H1 (cell line): ENCODE data around the gene TRIM41. TPM values are rescaled to one million over a fixed set of nuclear protein-coding genes. Genes with fewer than 3 reads are reported as not detected.

Source experiments
- CTCF ChIA-PET: fragments of 300-600 bp; sonication (Branson Sonifier 250); formaldehyde crosslinking; loops from one replicate; lab custom pipeline; 2021; ENCODE audit not compliant: partially characterized antibody; lab: Charles Lee
- POLR2A ChIA-PET: fragments of 300-600 bp; sonication (Branson Sonifier 250); formaldehyde crosslinking; loops from one replicate; lab custom pipeline; 2021; ENCODE audit warnings: inconsistent platforms; ENCODE audit not compliant: partially characterized antibody; lab: Charles Lee
- DNase-seq, 2 experiments: peaks; one replicate each; pipeline versions ENCODE4 v3.0.0 to v3.0.0-alpha.2; 2010 to 2022; ENCODE audit warnings: low spot score in 2 of 2, low read depth in 1 of 2, mixed read lengths in 1 of 2
- FAIRE-seq: peaks from 2 replicates; lab custom pipeline; 2011; peaks lifted over from hg19 to GRCh38; lab: Jason Lieb, UNC
- H2AFZ ChIP-seq: 2 replicates; pipeline ENCODE4 v1.8.1; 2012; ENCODE audit warnings: low read length, inconsistent platforms
- H2AK5ac ChIP-seq: 2 replicates; pipeline ENCODE4 v1.6.1; 2013; ENCODE audit warnings: low read depth, low read length
- H2BK120ac ChIP-seq: replicated peaks from 2 replicates; pipeline ENCODE3; 2013; ENCODE audit warnings: low read depth, low read length, inconsistent platforms
- H2BK12ac ChIP-seq: 2 replicates; pipeline ENCODE4 v1.6.1; 2013; ENCODE audit warnings: low read depth, low read length
- H2BK15ac ChIP-seq: 2 replicates; pipeline ENCODE4 v1.6.1; 2013; ENCODE audit warnings: low read length
- H2BK20ac ChIP-seq: 2 replicates; pipeline ENCODE4 v1.6.1; 2013; ENCODE audit warnings: low read length
- H2BK5ac ChIP-seq: 2 replicates; pipeline ENCODE4 v1.6.1; 2013; ENCODE audit warnings: low read depth, low read length
- H3K14ac ChIP-seq: 2 replicates; pipeline ENCODE4 v1.6.1; 2013; ENCODE audit warnings: inconsistent platforms; ENCODE audit not compliant: insufficient read length
- H3K18ac ChIP-seq: 2 replicates; pipeline ENCODE4 v1.6.1; 2013; ENCODE audit warnings: low read length; ENCODE audit errors: extremely low read depth
- H3K23ac ChIP-seq: 2 replicates; pipeline ENCODE4 v1.6.1; 2013; ENCODE audit warnings: inconsistent platforms; ENCODE audit not compliant: insufficient read length
- H3K23me2 ChIP-seq: 2 replicates; pipeline ENCODE4 v1.6.1; 2013; ENCODE audit warnings: low read depth, low read length
- H3K27ac ChIP-seq: 2 replicates; pipeline ENCODE4 v1.6.1; 2011; ENCODE audit warnings: low read depth, low read length, inconsistent platforms
- H3K27me3 ChIP-seq, 4 experiments: replicated peaks in 1 of 4; 1 replicate in 1 of 4; 2 replicates in 3 of 4; pipeline versions ENCODE4 v1.6.1 to v1.8.1; 2011 to 2013; ENCODE audit warnings: low read length in 3 of 4, mild to moderate bottlenecking in 3 of 4, inconsistent platforms in 2 of 4, mixed read lengths in 2 of 4, moderate library complexity in 1 of 4; ENCODE audit not compliant: control insufficient read depth in 3 of 4, insufficient read depth in 3 of 4; ENCODE audit errors: extremely low read depth in 1 of 4
- H3K36me3 ChIP-seq, 4 experiments: 2 replicates each; pipeline versions ENCODE4 v1.6.1 to v1.8.1; 2011 to 2013; ENCODE audit warnings: mild to moderate bottlenecking in 4 of 4, low read length in 3 of 4, moderate library complexity in 2 of 4, control low read depth in 1 of 4, inconsistent platforms in 1 of 4; ENCODE audit not compliant: insufficient read depth in 4 of 4, control insufficient read depth in 2 of 4
- H3K4ac ChIP-seq: replicated peaks from 2 replicates; pipeline ENCODE3; 2013; ENCODE audit warnings: low read length, low read depth, mixed read lengths, inconsistent platforms; ENCODE audit not compliant: insufficient read length
- H3K4me1 ChIP-seq, 4 experiments: replicated peaks in 1 of 4; 1 replicate in 1 of 4; 2 replicates in 3 of 4; pipeline versions ENCODE4 v1.6.1 to v1.8.1; 2011 to 2013; ENCODE audit warnings: low read length in 3 of 4, inconsistent platforms in 2 of 4, mixed read lengths in 1 of 4; ENCODE audit not compliant: insufficient read depth in 4 of 4, control insufficient read depth in 3 of 4
- H3K4me2 ChIP-seq, 2 experiments: 2 replicates each; pipeline versions ENCODE4 v1.6.1 to v1.8.1; 2011 to 2013; ENCODE audit warnings: low read depth in 2 of 2, low read length in 2 of 2, control low read depth in 1 of 2, inconsistent platforms in 1 of 2, mild to moderate bottlenecking in 1 of 2; ENCODE audit not compliant: insufficient read depth in 1 of 2
- H3K4me3 ChIP-seq, 4 experiments: fragments of 200-600, 300-600 bp in 1 of 4; sonication (generic), shearing (Covaris generic), sonication (Bioruptor Twin) in 1 of 4; 2 replicates each; pipeline versions ENCODE4 v1.5.1 to v1.8.1; 2011 to 2016; ENCODE audit warnings: low read length in 4 of 4, low read depth in 3 of 4, control low read depth in 2 of 4, inconsistent platforms in 2 of 4, mild to moderate bottlenecking in 2 of 4, mixed read lengths in 1 of 4, moderate library complexity in 1 of 4; ENCODE audit not compliant: insufficient read depth in 2 of 4; ENCODE audit errors: extremely low read depth in 1 of 4
- H3K56ac ChIP-seq: replicated peaks from 2 replicates; pipeline ENCODE3; 2013; ENCODE audit warnings: low read depth, mild to moderate bottlenecking, mixed read lengths, low read length, inconsistent platforms; ENCODE audit not compliant: insufficient read length
- H3K79me1 ChIP-seq: 2 replicates; pipeline ENCODE4 v1.6.1; 2013; ENCODE audit warnings: low read depth, low read length, control low read depth
- H3K79me2 ChIP-seq, 2 experiments: 2 replicates each; pipeline versions ENCODE4 v1.6.1 to v1.8.1; 2012 to 2013; ENCODE audit warnings: low read length in 2 of 2, mild to moderate bottlenecking in 2 of 2, inconsistent platforms in 1 of 2; ENCODE audit not compliant: insufficient read depth in 2 of 2, control insufficient read depth in 1 of 2
- H3K9ac ChIP-seq, 4 experiments: replicated peaks in 1 of 4; 1 replicate in 1 of 4; 2 replicates in 3 of 4; pipeline versions ENCODE4 v1.6.1 to v1.8.1; 2011 to 2013; ENCODE audit warnings: low read depth in 3 of 4, low read length in 3 of 4, control low read depth in 2 of 4, mild to moderate bottlenecking in 2 of 4, moderate library complexity in 2 of 4, inconsistent platforms in 1 of 4; ENCODE audit errors: extremely low read depth in 1 of 4
- H3K9me3 ChIP-seq, 2 experiments: 2 replicates each; pipeline versions ENCODE4 v1.6.1 to v1.8.1; 2012 to 2013; ENCODE audit warnings: mild to moderate bottlenecking in 2 of 2, moderate library complexity in 2 of 2, control low read depth in 1 of 2, inconsistent platforms in 1 of 2, low read depth in 1 of 2, low read length in 1 of 2, mixed read lengths in 1 of 2; ENCODE audit not compliant: insufficient read depth in 2 of 2
- H4K20me1 ChIP-seq, 2 experiments: replicated peaks in 1 of 2; 2 replicates each; pipeline versions ENCODE3 to v1.8.1; 2011 to 2013; ENCODE audit warnings: inconsistent platforms in 2 of 2, low read length in 2 of 2, mild to moderate bottlenecking in 1 of 2; ENCODE audit not compliant: insufficient read depth in 2 of 2, control insufficient read depth in 1 of 2
- H4K5ac ChIP-seq: 2 replicates; pipeline ENCODE4 v1.6.1; 2013; ENCODE audit warnings: low read length, low read depth, mixed read lengths, inconsistent platforms; ENCODE audit not compliant: insufficient read length
- H4K8ac ChIP-seq: 2 replicates; pipeline ENCODE4 v1.8.0; 2013; ENCODE audit warnings: mild to moderate bottlenecking, moderate library complexity, low read length, inconsistent platforms; ENCODE audit not compliant: insufficient read depth; ENCODE audit errors: extremely low read depth
- H4K91ac ChIP-seq: replicated peaks from 2 replicates; pipeline ENCODE3; 2013; ENCODE audit warnings: low read length, mixed read lengths, inconsistent platforms; ENCODE audit not compliant: insufficient read length
- ASH2L ChIP-seq: fragments of 200-600, 300-600 bp; sonication (generic); IDR thresholded peaks from one replicate; pipeline ENCODE4 v1.7.1; 2017; ENCODE audit warnings: low read length
- ATF3 ChIP-seq: IDR thresholded peaks from 2 replicates; pipeline ENCODE4 v1.6.1; 2011; ENCODE audit warnings: low read depth, mild to moderate bottlenecking, low read length; ENCODE audit not compliant: insufficient read depth
- EP300 ChIP-seq, 2 experiments: IDR thresholded peaks; 1 replicate in 1 of 2; 2 replicates in 1 of 2; pipeline ENCODE4 v1.6.1; 2011 to 2012; ENCODE audit warnings: low read depth in 2 of 2, low read length in 2 of 2, mild to moderate bottlenecking in 2 of 2, borderline replicate concordance in 1 of 2, inconsistent platforms in 1 of 2, moderate library complexity in 1 of 2
- EZH2 ChIP-seq: fragments of 200-600 bp; sonication (generic); IDR thresholded peaks from 2 replicates; pipeline ENCODE4 v1.7.1; 2012; ENCODE audit warnings: low read depth, mild to moderate bottlenecking, moderate library complexity, low read length, inconsistent platforms; ENCODE audit not compliant: severe bottlenecking
- MAX ChIP-seq: IDR thresholded peaks from 2 replicates; pipeline ENCODE4 v1.6.1; 2012; ENCODE audit warnings: inconsistent platforms
- POU5F1 ChIP-seq: IDR thresholded peaks from 2 replicates; pipeline ENCODE4 v1.6.1; 2011; ENCODE audit warnings: low read depth, mild to moderate bottlenecking, low read length, moderate library complexity
- RXRA ChIP-seq: IDR thresholded peaks from 2 replicates; pipeline ENCODE4 v1.6.1; 2011; ENCODE audit warnings: low read depth, mild to moderate bottlenecking, low read length, moderate library complexity; ENCODE audit not compliant: insufficient read depth
- SIX5 ChIP-seq: IDR thresholded peaks from 2 replicates; pipeline ENCODE4 v1.6.1; 2011; ENCODE audit warnings: mild to moderate bottlenecking, low read depth, low read length
- TAF1 ChIP-seq: IDR thresholded peaks from 2 replicates; pipeline ENCODE4 v1.6.1; 2011; ENCODE audit warnings: mild to moderate bottlenecking, low read depth, low read length
- YY1 ChIP-seq: IDR thresholded peaks from 2 replicates; pipeline ENCODE4 v1.6.1; 2011; ENCODE audit warnings: low read depth, mild to moderate bottlenecking, low read length
- WGBS, 2 experiments: shearing (Covaris generic) in 1 of 2; methylation state at CpG; one replicate each; pipeline versions ENCODE4 v1.1.6 to v1.1.7; 2013 to 2015; ENCODE audit warnings: low lambda C conversion rate in 2 of 2, mixed read lengths in 2 of 2, inconsistent platforms in 1 of 2, low coverage in 1 of 2, missing lambda C conversion rate in 1 of 2; ENCODE audit not compliant: insufficient replicate concordance in 2 of 2, insufficient coverage in 1 of 2, insufficient read length in 1 of 2; ENCODE audit errors: extremely low coverage in 1 of 2, missing lambda C conversion rate in 1 of 2; 5-methylcytosine and 5-hydroxymethylcytosine counted together
- polyA plus RNA-seq, 7 experiments: library from polyadenylated mRNA; depleted of rRNA in 3 of 7; stranded (reverse) in 5 of 7; unstranded in 2 of 7; fragments of >200 nt in 5 of 7; fragments of 200-250 nt in 2 of 7; gene quantifications; 1 replicate in 5 of 7; 2 replicates in 1 of 7; 4 replicates in 1 of 7; pipeline versions ENCODE4 v1.2.1 to v1.2.3, GENCODE V29; 2011 to 2013; ENCODE audit warnings: missing spikeins in 2 of 7, mixed read lengths in 2 of 7
- total RNA-seq: library from RNA; stranded (reverse); fragmentation: NEBNext Ultra II Directional; extraction: Animal tissue kit (Norgen Biotek cat#: 25700); gene quantifications from 2 replicates; pipeline ENCODE4 v1.2.1, GENCODE V29; 2021

Gene TRIM41
- total and polyA plus RNA-seq, 2 of the 8 experiments (the other 6 are each of a cell fraction or from before 2014, with no cell fraction given), result 12.9 to 21.6 TPM

GRCh38 chr5:181207214-181207959 is 15.7 kb upstream of the TRIM41 start:
- no peak for FAIRE-seq
- no peak overlapping the region for H2AK5ac ChIP-seq
- CTCF ChIA-PET, result interaction anchor here (0.7 to 14.5 kb wide), 8 partner anchors 9 to 45 kb away, joined by 3 to 197 read pairs (median 7); no protein-coding TSS in a partner anchor
- peak overlapping the region; percentile 45; the same call in 1 of the 2 replicates for H4K8ac ChIP-seq
- no peak overlapping the region for H3K56ac ChIP-seq
- peaks cover 24% of the 10 kb centered on the region for H3K23me2 ChIP-seq
- peak overlapping the region; percentile 93 to 99 for H3K4me2 ChIP-seq
- peaks cover 0 to 2% of the 10 kb centered on the region in 2 experiments for H4K20me1 ChIP-seq
- H3K9ac ChIP-seq, result peak overlapping the region in 2 of 4 experiments; percentile 35 to 41; a peak in 1 of 7 replicates
- no peaks in the 10 kb centered on the region for H3K79me1 ChIP-seq
- no peak overlapping the region for H2BK12ac ChIP-seq
- peak overlapping the region; percentile 64; the same call in 1 of the 2 replicates for H2AFZ ChIP-seq
- peaks cover 0 to 13% (median 5%) of the 10 kb centered on the region in 4 experiments; a peak in 5 of 7 replicates for H3K4me1 ChIP-seq
- peaks cover 28 to 42% (median 39%) of the 10 kb centered on the region in 4 experiments for H3K27me3 ChIP-seq
- H3K14ac ChIP-seq, result no peak overlapping the region
- no peak overlapping the region for H4K91ac ChIP-seq
- peak overlapping the region; percentile 59 to 91 (median 86) for H3K4me3 ChIP-seq
- no peak overlapping the region for H3K27ac ChIP-seq
- peak overlapping the region; percentile 64 for H2BK120ac ChIP-seq
- no peak overlapping the region for H4K5ac ChIP-seq
- no peaks in the 10 kb centered on the region for H3K9me3 ChIP-seq
- no peak overlapping the region for H2BK20ac ChIP-seq
- POLR2A ChIA-PET, result interaction anchor here (0.7 to 8.4 kb wide), 10 partner anchors 15 to 53 kb away, joined by 3 to 90 read pairs (median 4); partner anchors contain the start of genes RACK1, TRIM41 and TRIM52
- 0 out of 2 replicates have a peak overlapping the region, but pooled peaks have one; percentile 51 for H3K18ac ChIP-seq
- WGBS, 2 experiments, result 1% methylated on average over 36 of the region's 36 CpGs; no CpG with 5 or more reads in 1 of the 2 experiments
- no peak overlapping the region for H2BK15ac ChIP-seq
- H3K4ac ChIP-seq, result no peak overlapping the region
- DNase-seq, result peak in 1 of 2 experiments; percentile 97
- no peak overlapping the region for H3K23ac ChIP-seq
- no peaks in the 10 kb centered on the region for H3K79me2 ChIP-seq
- no peak overlapping the region; the same call in 1 of the 2 replicates for H2BK5ac ChIP-seq
- H3K36me3 ChIP-seq, result peaks cover 0 to 7% (median 0%) of the 10 kb centered on the region in 4 experiments; a peak in 1 of 8 replicates
- no peak for TF ChIP-seq EP300 (IDR thresholded peaks at IDR 0.05; ENCODE audit: borderline replicate concordance in 1 of 2, low read depth in 2 of 2, low read length in 2 of 2)
- TF ChIP-seq ATF3, result no peak
- TF ChIP-seq ASH2L, result peak; percentile 97
- no peak for TF ChIP-seq RXRA
- no peak for TF ChIP-seq POU5F1
- no peak for TF ChIP-seq SIX5
- no peak for TF ChIP-seq EZH2
- TF ChIP-seq YY1, result no peak
- no peak for TF ChIP-seq TAF1
- TF ChIP-seq MAX, result no peak
